Measurements from ENCODE around the gene KRTAP5-9. TPM values are rescaled to one million over a fixed set of nuclear protein-coding genes. Genes with fewer than 3 reads are reported as not detected.
"Not testable (repeated sequence)": the region's sequence is repeated elsewhere in the genome, so short reads cannot be mapped to it uniquely, and the experiment has no call there.

KRTAP5-9 gene
- total and polyA plus RNA-seq, 2 experiments from 2014 or later = 0.13 to 0.23 TPM

DNA sequence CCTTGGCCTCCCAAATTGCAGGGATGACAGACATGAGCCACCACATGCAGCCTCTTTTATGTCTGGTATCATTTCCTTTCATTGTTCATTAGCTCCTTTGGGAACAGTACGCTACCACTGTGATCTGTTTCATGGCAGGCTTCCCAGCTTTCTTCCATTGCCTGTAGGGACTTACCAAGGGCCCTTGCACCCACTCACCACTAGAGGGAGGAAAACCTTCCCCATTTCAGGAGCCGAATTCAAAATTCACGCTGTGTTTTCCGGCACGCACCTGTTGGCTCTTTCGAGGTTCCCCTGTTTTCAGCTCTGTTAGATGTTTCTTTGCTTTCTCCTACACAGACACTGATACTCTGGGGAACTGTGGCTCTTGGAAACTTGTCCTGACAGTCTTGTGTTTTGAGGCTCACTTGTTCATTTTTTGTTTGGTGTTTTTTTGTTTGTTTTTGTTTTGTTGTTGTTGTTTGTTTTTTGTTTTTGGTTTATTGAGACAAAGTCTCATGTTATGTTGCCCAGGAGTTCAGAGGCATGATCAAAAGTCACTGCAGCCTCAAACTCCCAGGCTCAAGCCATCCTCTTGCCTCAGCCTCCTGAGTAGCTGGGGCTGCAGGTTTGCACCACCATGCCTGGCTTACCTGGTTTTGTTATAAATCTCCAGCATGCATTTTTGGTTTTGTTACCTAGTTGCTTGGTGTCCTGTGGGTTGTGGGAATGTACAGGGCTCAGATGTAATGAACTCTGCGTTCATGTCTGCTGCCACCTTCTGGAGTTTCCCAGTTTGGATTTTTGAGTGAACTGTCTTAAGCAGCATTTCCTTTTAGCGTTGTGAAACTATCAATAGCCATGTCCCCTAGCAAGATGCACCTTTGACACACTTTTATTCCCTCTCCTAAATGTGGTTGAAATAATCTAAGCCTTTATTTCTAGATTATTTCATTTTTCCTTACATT lies 32.1 kb downstream of the KRTAP5-9 start:
- Histone ChIP-seq H3K36me3 (replicated peaks; ENCODE audit: insufficient read depth, low read depth) (no peaks in the 10 kb centered on the region), H3K9me3 (ENCODE audit: low read depth) (no peaks in the 10 kb centered on the region), H2AFZ (no peak overlapping the region), H3K4me3 (no peak overlapping the region), H3K4me1 (ENCODE audit: insufficient read depth) (no peaks in the 10 kb centered on the region), H3K9me2 (replicated peaks; ENCODE audit: insufficient read depth) (no peaks in the 10 kb centered on the region), H3K27me3 (no peaks in the 10 kb centered on the region), H4K20me1 (ENCODE audit: insufficient read depth, poor library complexity, severe bottlenecking) (no peaks in the 10 kb centered on the region), H3K27ac (no peak overlapping the region), H3K4me2 (peak overlapping the region; percentile 43), H3K79me2 (no peaks in the 10 kb centered on the region)
- peak; percentile 74 for DNase-seq (ENCODE audit: low spot score)
- TF ChIP-seq, protein P1, sequence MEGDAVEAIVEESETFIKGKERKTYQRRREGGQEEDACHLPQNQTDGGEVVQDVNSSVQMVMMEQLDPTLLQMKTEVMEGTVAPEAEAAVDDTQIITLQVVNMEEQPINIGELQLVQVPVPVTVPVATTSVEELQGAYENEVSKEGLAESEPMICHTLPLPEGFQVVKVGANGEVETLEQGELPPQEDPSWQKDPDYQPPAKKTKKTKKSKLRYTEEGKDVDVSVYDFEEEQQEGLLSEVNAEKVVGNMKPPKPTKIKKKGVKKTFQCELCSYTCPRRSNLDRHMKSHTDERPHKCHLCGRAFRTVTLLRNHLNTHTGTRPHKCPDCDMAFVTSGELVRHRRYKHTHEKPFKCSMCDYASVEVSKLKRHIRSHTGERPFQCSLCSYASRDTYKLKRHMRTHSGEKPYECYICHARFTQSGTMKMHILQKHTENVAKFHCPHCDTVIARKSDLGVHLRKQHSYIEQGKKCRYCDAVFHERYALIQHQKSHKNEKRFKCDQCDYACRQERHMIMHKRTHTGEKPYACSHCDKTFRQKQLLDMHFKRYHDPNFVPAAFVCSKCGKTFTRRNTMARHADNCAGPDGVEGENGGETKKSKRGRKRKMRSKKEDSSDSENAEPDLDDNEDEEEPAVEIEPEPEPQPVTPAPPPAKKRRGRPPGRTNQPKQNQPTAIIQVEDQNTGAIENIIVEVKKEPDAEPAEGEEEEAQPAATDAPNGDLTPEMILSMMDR (IDR thresholded peaks at IDR 0.05; ENCODE audit: poor library complexity) = peak; percentile 66
- TF ChIP-seq EZH2phosphoT487 (IDR thresholded peaks at IDR 0.05; ENCODE audit: low read depth, severe bottlenecking, unreplicated experiment) = no peak
- 25% methylated on average over 8 of the region's 8 CpGs for WGBS (ENCODE audit: low lambda C conversion rate, missing lambda C conversion rate)

DNA sequence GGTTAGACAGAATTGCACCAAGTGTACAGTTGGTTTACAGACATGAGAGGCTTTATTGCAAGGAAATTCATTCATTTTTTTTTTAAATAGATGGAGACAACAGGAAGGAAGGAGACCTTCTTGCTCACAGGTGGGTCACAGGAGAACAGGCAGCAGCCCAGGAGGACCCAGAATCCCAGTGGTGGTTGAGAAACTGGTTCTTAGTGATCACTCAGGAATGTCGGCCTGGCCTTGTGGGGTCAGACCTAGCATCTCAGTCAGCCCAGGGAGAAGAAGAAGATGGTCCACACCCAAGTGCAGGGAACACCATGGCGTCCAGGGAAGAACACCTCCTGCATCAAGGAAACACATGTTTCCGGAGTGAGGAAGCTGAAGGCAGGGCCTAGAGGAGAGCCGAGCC lies 33.6 kb downstream of the KRTAP5-9 start:
- Histone ChIP-seq H3K4me2 (no peak overlapping the region), H3K9me3 (ENCODE audit: low read depth) (no peaks in the 10 kb centered on the region), H3K79me2 (no peaks in the 10 kb centered on the region), H3K27ac (no peak overlapping the region), H3K36me3 (replicated peaks; ENCODE audit: insufficient read depth, low read depth) (no peaks in the 10 kb centered on the region), H3K4me1 (ENCODE audit: insufficient read depth) (peaks cover 7% of the 10 kb centered on the region), H3K9me2 (replicated peaks; ENCODE audit: insufficient read depth) (no peaks in the 10 kb centered on the region), H3K27me3 (no peaks in the 10 kb centered on the region), H3K4me3 (no peak overlapping the region), H2AFZ (no peak overlapping the region), H4K20me1 (ENCODE audit: insufficient read depth, poor library complexity, severe bottlenecking) (no peaks in the 10 kb centered on the region)
- DNase-seq (ENCODE audit: low spot score) = no peak
- 95% methylated on average over 4 of the region's 4 CpGs for WGBS (ENCODE audit: low lambda C conversion rate, missing lambda C conversion rate)
- TF ChIP-seq EZH2 (IDR thresholded peaks at IDR 0.05; ENCODE audit: borderline replicate concordance) (no peak), EZH2phosphoT487 (IDR thresholded peaks at IDR 0.05; ENCODE audit: low read depth, severe bottlenecking, unreplicated experiment) (no peak)
- TF ChIP-seq, protein P1 (IDR thresholded peaks at IDR 0.05; ENCODE audit: poor library complexity) = no peak

DNA sequence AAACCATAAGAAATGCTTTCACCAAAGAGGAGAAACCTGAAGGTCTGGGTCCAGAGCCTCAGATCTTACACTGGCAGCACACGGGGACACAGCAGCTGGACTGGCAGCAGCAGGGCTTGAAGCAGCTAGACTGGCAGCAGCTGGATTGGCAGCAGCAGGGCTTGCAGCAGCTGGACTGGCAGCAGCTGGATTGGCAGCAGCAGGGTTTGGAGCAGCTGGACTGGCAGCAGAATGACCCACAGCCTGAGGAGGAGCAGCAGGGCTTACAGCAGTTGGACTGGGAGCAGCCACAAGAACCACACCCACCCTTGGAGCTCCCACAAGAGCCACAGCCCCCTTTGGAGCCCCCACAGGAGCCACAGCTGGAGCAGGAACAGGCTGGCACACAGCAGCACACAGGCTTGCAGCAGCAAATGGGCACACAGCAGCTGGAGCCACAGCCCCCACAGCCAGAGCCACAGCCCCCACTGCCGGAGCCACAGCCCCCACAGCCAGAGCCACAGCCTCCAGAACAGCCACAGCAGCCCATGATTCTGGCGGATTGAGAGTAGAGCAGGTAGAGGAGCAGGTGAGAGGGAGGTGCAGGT lies 34.2 kb downstream of the KRTAP5-9 start, which contains the start of gene KRTAP5-11:
Gene KRTAP5-11, minus strand, starts transcription at position 567 of the 587 bp plus-strand sequence. Its CDS starts 38 bp downstream, at position 529.
- TF ChIP-seq EZH2phosphoT487 (IDR thresholded peaks at IDR 0.05; ENCODE audit: low read depth, severe bottlenecking, unreplicated experiment) = no peak
- TF ChIP-seq, protein P1 (IDR thresholded peaks at IDR 0.05; ENCODE audit: poor library complexity) = no peak
- no peak for TF ChIP-seq EZH2 (IDR thresholded peaks at IDR 0.05; ENCODE audit: borderline replicate concordance)
- H3K9me2 ChIP-seq (replicated peaks; ENCODE audit: insufficient read depth) = no peaks in the 10 kb centered on the region
- no peak within 1 kb of the TSS for H3K4me2 ChIP-seq
- H3K4me3 ChIP-seq = no peak within 1 kb of the TSS
- H4K20me1 ChIP-seq (ENCODE audit: insufficient read depth, poor library complexity, severe bottlenecking) = no peaks in the 10 kb centered on the region
- H3K4me1 ChIP-seq (ENCODE audit: insufficient read depth) = peaks cover 7% of the 10 kb centered on the region
- no peak for DNase-seq (ENCODE audit: low spot score)
- no peaks in the 10 kb centered on the region for H3K79me2 ChIP-seq
- 78% methylated on average over 3 of the region's 3 CpGs for WGBS (ENCODE audit: low lambda C conversion rate, missing lambda C conversion rate)
- no peaks in the 10 kb centered on the region for H3K27me3 ChIP-seq
- no peak within 1 kb of the TSS for H2AFZ ChIP-seq
- no peaks in the 10 kb centered on the region for H3K9me3 ChIP-seq (ENCODE audit: low read depth)
- no peak within 1 kb of the TSS for H3K27ac ChIP-seq
- no peaks in the 10 kb centered on the region for H3K36me3 ChIP-seq (replicated peaks; ENCODE audit: insufficient read depth, low read depth)

DNA sequence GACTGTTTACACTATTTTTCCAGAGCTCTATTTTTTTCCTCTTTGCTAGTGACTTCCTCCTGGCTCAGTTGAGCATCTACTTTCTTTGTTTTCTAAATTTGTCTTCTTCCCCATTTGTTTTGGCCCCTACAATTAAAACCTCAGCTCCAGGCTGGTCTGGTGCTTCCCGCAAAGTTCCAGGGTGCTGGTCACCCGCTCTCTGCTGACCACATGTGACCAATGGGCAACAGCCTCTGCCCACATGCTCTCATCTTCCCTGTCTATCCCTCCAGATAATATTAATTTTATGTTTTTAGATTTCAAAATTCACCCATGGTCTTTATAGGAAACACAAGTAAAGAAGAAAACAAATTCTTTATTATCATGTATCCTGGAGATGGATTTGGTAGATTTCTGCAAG lies 34.7 kb downstream of the KRTAP5-9 start:
- H3K4me1 ChIP-seq (ENCODE audit: insufficient read depth); H3K9me3 ChIP-seq (ENCODE audit: low read depth); H3K36me3 ChIP-seq (replicated peaks; ENCODE audit: insufficient read depth, low read depth); H3K9me2 ChIP-seq (replicated peaks; ENCODE audit: insufficient read depth); H3K27me3 ChIP-seq; H2AFZ ChIP-seq; H4K20me1 ChIP-seq (ENCODE audit: insufficient read depth, poor library complexity, severe bottlenecking); H3K4me3 ChIP-seq; DNase-seq (ENCODE audit: low spot score); H3K4me2 ChIP-seq; H3K79me2 ChIP-seq; H3K27ac ChIP-seq: not testable (repeated sequence)
- 91% methylated on average over 2 of the region's 2 CpGs for WGBS (ENCODE audit: low lambda C conversion rate, missing lambda C conversion rate)

DNA sequence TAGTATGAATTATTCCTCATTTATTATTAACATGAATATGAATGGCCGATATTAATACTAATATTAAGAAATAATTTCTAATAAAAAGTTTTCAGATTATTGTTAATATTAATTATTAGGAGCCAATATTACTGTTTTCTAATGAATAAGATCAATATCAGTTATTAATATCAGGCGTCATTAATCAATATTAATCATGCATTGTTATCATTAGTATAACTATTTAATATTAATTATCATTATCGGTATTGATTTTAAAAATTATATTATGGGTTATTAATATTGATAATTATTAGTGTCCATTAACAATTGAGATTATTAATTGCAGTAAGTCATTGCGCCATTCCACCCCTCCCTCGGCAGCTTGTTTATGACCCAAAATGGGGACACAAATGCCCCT lies 37.5 kb downstream of the KRTAP5-9 start:
- H3K4me1 ChIP-seq (ENCODE audit: insufficient read depth) = peaks cover 15% of the 10 kb centered on the region
- not testable (repeated sequence) for H3K4me3 ChIP-seq; H3K9me2 ChIP-seq (replicated peaks; ENCODE audit: insufficient read depth); H3K9me3 ChIP-seq (ENCODE audit: low read depth); H3K4me2 ChIP-seq; H3K79me2 ChIP-seq; H3K27me3 ChIP-seq; H3K36me3 ChIP-seq (replicated peaks; ENCODE audit: insufficient read depth, low read depth); H2AFZ ChIP-seq; DNase-seq (ENCODE audit: low spot score); H4K20me1 ChIP-seq (ENCODE audit: insufficient read depth, poor library complexity, severe bottlenecking); H3K27ac ChIP-seq
- WGBS (ENCODE audit: low lambda C conversion rate, missing lambda C conversion rate) = 96% methylated on average over 5 of the region's 5 CpGs

DNA sequence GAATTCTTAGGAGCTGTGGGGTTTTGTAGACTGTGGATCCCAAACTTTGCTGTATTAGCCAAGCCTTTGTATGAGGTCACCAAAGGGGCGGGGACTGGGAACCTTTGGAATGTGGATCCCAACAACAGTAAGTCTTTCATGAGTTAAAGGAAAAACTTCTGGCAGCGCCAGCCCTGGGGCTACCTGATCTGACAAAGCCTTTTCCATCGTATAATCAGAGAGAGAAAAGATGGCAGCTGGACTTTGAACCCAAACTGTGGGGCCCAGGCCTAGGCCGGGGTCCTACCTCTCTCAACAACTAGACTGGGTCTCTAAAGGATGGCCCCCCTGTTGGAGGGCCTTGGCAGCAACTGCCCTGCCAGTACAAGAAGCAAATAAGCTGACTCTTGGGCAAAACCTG lies 40.1 kb downstream of the KRTAP5-9 start:
- WGBS (ENCODE audit: low lambda C conversion rate, missing lambda C conversion rate) = 40% methylated on average over 4 of the region's 4 CpGs
- H3K27me3 ChIP-seq = not testable (repeated sequence)
- peak; percentile 56 for DNase-seq (ENCODE audit: low spot score)

More for the DNA sequence above, 40.1 kb downstream of the KRTAP5-9 start:
- H3K79me2 ChIP-seq; H3K9me3 ChIP-seq (ENCODE audit: low read depth); H3K4me3 ChIP-seq; H3K9me2 ChIP-seq (replicated peaks; ENCODE audit: insufficient read depth); H2AFZ ChIP-seq; H3K36me3 ChIP-seq (replicated peaks; ENCODE audit: insufficient read depth, low read depth); H4K20me1 ChIP-seq (ENCODE audit: insufficient read depth, poor library complexity, severe bottlenecking); H3K4me2 ChIP-seq: not testable (repeated sequence)
- Histone ChIP-seq H3K4me1 (ENCODE audit: insufficient read depth) (peaks cover 15% of the 10 kb centered on the region), H3K27ac (peak overlapping the region; percentile 89)

Measured in hepatocyte (in vitro differentiated cells).